HUES6 (cell line): Measurements from ENCODE around the gene TECTA.

Experiments used
- H3K27ac ChIP-seq: 2 replicates; pipeline ENCODE4 v1.7.0; 2013; ENCODE audit warnings: low read depth, mild to moderate bottlenecking, low read length, inconsistent platforms
- H3K27me3 ChIP-seq: 2 replicates; pipeline ENCODE4 v1.6.1; 2013; ENCODE audit warnings: low read length; ENCODE audit not compliant: control insufficient read depth, insufficient read depth
- H3K36me3 ChIP-seq: 2 replicates; pipeline ENCODE4 v1.6.1; 2013; ENCODE audit warnings: low read length; ENCODE audit not compliant: control insufficient read depth, insufficient read depth
- H3K4me1 ChIP-seq: 2 replicates; pipeline ENCODE4 v1.6.1; 2013; ENCODE audit warnings: low read length; ENCODE audit not compliant: control insufficient read depth, insufficient read depth
- H3K4me3 ChIP-seq: 2 replicates; pipeline ENCODE4 v1.5.1; 2013; ENCODE audit warnings: low read depth, low read length
- H3K9ac ChIP-seq: one replicate; pipeline ENCODE4 v1.6.1; 2013; ENCODE audit warnings: mild to moderate bottlenecking, low read length
- H3K9me3 ChIP-seq: 2 replicates; pipeline ENCODE4 v1.6.1; 2013; ENCODE audit warnings: low read depth, low read length; ENCODE audit not compliant: control insufficient read depth, insufficient read depth

TECTA gene

DNA sequence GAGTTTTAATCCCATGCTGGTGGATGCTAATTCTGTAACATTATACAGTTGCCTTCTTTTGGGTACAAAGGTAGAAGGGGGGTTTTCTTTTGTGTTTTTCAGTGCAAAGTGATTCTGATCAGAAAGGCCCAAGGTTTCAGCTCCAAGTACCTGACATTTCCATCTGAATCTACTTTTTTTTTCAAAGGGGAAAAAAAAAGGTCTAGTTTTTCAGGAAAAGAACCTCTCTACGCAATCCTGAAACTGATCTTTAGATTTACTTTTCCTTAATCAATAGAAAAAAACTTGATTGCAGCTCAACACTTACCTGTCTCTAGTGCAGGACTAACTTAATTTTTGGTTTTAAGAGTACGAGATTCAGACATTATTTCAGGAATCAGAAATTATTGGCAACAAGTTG is at the start of gene TECTA:
TECTA (plus strand) TSS at position 301 of the 400 bp plus-strand sequence. CDS start 1,423 bp downstream, outside the sequence.
- H3K27ac ChIP-seq: no peak within 1 kb of the TSS
- no peaks in the 10 kb centered on the region; the same call in 1 of the 2 replicates for H3K4me1 ChIP-seq
- no peaks in the 10 kb centered on the region for H3K27me3 ChIP-seq
- H3K4me3 ChIP-seq: no peak within 1 kb of the TSS
- no peaks in the 10 kb centered on the region for H3K36me3 ChIP-seq
- no peak within 1 kb of the TSS for H3K9ac ChIP-seq
- H3K9me3 ChIP-seq: no peaks in the 10 kb centered on the region

GRCh38 chr11:121053244-121053643 is 47.8 kb upstream of the TECTA start:
- Histone ChIP-seq H3K9ac (no peak overlapping the region), H3K36me3 (peaks cover 54% of the 10 kb centered on the region), H3K9me3 (no peaks in the 10 kb centered on the region)

DNA sequence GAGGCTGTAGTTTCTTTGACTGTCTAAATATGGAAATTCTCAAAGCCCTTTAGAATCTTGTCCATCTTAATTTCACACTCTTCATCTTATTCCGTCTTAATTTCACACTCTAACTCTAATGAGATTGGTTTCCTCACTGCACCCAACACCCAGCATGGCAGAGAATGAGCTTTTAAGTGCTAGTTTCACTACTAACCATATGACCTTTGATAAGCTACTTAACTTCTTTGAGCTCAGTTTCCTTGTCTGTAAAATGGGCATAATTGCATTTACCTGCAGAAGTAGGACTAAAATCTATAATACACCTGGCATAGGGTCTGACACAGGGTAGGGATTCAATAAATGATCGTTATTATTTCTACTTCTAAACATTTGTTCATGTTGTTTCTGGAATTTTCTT is 46.8 kb upstream of the TECTA start:
- Histone ChIP-seq H3K27me3 (no peaks in the 10 kb centered on the region), H3K4me3 (no peak overlapping the region), H3K9me3 (no peaks in the 10 kb centered on the region), H3K36me3 (peaks cover 53% of the 10 kb centered on the region), H3K27ac (no peak overlapping the region), H3K4me1 (no peaks in the 10 kb centered on the region), H3K9ac (no peak overlapping the region)

More at GRCh38 chr11:121053244-121053643, 47.8 kb upstream of the TECTA start:
- no peak overlapping the region for H3K27ac ChIP-seq
- H3K4me3 ChIP-seq: no peak overlapping the region
- no peaks in the 10 kb centered on the region for H3K4me1 ChIP-seq
- H3K27me3 ChIP-seq: no peaks in the 10 kb centered on the region

GRCh38 chr11:121055076-121055475 is 46.0 kb upstream of the TECTA start:
- Histone ChIP-seq H3K9me3 (no peaks in the 10 kb centered on the region), H3K36me3 (peaks cover 55% of the 10 kb centered on the region), H3K4me1 (no peaks in the 10 kb centered on the region), H3K27ac (no peak overlapping the region), H3K27me3 (no peaks in the 10 kb centered on the region), H3K9ac (no peak overlapping the region), H3K4me3 (no peak overlapping the region)

DNA sequence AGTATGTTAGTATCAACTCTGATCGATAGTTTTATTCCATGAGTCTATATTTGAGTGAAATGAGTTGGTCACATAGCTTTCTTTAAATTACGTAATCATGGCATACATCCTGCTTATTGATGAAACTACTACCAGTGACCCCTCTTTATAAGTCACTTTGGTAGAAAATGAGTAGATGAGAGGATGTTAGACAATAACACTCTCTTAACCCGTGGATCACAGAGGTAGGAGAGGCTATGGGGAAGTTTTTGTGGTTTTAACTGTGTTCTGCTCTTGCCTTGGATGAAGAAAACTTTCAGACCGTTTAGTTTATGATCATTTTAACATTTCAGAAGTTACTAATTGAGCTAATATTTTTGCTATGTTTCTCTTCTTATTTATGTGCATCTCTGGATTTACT is 43.1 kb upstream of the TECTA start:
- Histone ChIP-seq H3K4me3 (no peak overlapping the region), H3K4me1 (no peaks in the 10 kb centered on the region), H3K36me3 (peaks cover 64% of the 10 kb centered on the region), H3K27me3 (no peaks in the 10 kb centered on the region), H3K27ac (no peak overlapping the region), H3K9ac (no peak overlapping the region), H3K9me3 (no peaks in the 10 kb centered on the region)

- Histone ChIP-seq H3K27me3 (no peaks in the 10 kb centered on the region), H3K4me3 (no peak overlapping the region), H3K9ac (no peak overlapping the region), H3K36me3 (peaks cover 61% of the 10 kb centered on the region), H3K4me1 (no peaks in the 10 kb centered on the region), H3K9me3 (no peaks in the 10 kb centered on the region), H3K27ac (no peak overlapping the region)
Observed at GRCh38 chr11:121058941-121059340, 42.1 kb upstream of the TECTA start.

GRCh38 chr11:121059605-121060004 is 41.4 kb upstream of the TECTA start:
- no peak overlapping the region for H3K4me3 ChIP-seq
- no peaks in the 10 kb centered on the region for H3K27me3 ChIP-seq
- no peaks in the 10 kb centered on the region for H3K9me3 ChIP-seq
- no peak overlapping the region for H3K27ac ChIP-seq
- H3K36me3 ChIP-seq: peaks cover 62% of the 10 kb centered on the region
- no peak overlapping the region for H3K9ac ChIP-seq
- no peaks in the 10 kb centered on the region for H3K4me1 ChIP-seq

DNA sequence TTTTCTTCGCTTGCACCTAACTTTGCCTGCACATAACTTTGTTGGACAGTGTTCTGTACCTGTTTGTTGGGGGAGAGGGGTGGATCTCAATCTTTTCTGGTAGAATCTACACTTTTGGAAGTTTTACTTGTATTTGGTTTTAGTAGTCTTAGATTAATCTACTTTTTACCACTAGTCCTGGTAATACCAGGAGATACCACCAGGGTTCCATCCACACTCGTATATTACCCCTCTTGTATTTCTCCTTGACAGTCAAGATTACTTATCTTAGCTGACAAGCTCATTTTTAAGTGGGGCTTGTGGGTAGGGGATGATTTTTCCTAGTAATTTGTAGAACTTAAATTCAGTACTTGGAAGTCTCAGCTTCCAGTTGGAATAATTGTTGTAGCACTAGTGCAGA is 37.3 kb upstream of the TECTA start:
- H3K36me3 ChIP-seq: peaks cover 58% of the 10 kb centered on the region
- no peaks in the 10 kb centered on the region for H3K4me1 ChIP-seq

DNA sequence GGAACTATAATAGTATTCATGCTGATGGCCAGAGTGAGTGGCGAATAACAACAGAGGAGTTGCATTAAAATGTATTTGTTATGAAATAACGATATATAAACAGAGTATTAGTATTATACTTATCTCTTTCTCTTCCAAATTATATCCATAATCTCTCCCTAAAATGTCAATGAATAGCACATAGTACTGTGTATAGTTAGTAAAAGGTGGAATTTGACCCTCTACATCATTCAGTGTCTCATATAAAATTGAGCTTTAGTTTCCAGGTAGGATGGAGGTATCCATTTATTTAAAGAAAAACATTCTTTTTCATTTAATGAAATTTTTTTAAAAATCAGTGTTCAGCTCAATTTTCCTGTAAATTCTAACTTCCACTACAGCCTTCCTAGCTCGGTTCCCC is 34.4 kb upstream of the TECTA start:
- Histone ChIP-seq H3K27ac (no peak overlapping the region), H3K27me3 (no peaks in the 10 kb centered on the region), H3K4me3 (no peak overlapping the region), H3K36me3 (peaks cover 45% of the 10 kb centered on the region), H3K4me1 (peaks cover 1% of the 10 kb centered on the region; the same call in 1 of the 2 replicates), H3K9me3 (no peaks in the 10 kb centered on the region), H3K9ac (no peak overlapping the region)

More for the DNA sequence above, 37.3 kb upstream of the TECTA start:
- Histone ChIP-seq H3K4me3 (no peak overlapping the region), H3K9ac (no peak overlapping the region), H3K27ac (no peak overlapping the region), H3K9me3 (no peaks in the 10 kb centered on the region), H3K27me3 (no peaks in the 10 kb centered on the region)

DNA sequence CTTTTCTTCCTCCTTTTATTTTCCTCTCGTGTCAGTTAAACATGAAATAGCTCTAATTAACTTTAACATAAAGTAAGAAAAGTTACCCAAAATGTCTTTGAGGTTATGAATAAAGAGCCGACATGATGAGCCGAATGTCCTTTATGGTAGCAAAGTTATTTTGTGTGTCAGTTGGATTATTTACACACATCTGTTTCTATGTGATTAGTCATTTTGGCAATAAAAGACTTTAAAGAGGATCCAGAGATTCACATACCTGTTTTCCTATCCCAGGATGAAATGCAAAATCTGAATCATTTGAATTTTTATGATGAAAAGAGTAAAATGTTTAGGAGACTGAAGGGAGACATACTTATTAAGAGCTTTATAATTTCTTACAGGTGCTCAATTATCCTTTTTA is 34.0 kb upstream of the TECTA start:
- Histone ChIP-seq H3K9me3 (no peaks in the 10 kb centered on the region), H3K36me3 (peaks cover 44% of the 10 kb centered on the region), H3K4me3 (no peak overlapping the region), H3K9ac (no peak overlapping the region), H3K27me3 (no peaks in the 10 kb centered on the region), H3K4me1 (peaks cover 5% of the 10 kb centered on the region; the same call in 1 of the 2 replicates), H3K27ac (no peak overlapping the region)

- peaks cover 7% of the 10 kb centered on the region; the same call in 1 of the 2 replicates for H3K4me1 ChIP-seq
- H3K27ac ChIP-seq: no peak overlapping the region
- peaks cover 41% of the 10 kb centered on the region for H3K36me3 ChIP-seq
- no peak overlapping the region for H3K9ac ChIP-seq
- H3K4me3 ChIP-seq: no peak overlapping the region
- no peaks in the 10 kb centered on the region for H3K9me3 ChIP-seq
- H3K27me3 ChIP-seq: no peaks in the 10 kb centered on the region
Observed at GRCh38 chr11:121067453-121067852, 33.6 kb upstream of the TECTA start.
